ENCODE measurements around the gene MAN2A1.

DNA sequence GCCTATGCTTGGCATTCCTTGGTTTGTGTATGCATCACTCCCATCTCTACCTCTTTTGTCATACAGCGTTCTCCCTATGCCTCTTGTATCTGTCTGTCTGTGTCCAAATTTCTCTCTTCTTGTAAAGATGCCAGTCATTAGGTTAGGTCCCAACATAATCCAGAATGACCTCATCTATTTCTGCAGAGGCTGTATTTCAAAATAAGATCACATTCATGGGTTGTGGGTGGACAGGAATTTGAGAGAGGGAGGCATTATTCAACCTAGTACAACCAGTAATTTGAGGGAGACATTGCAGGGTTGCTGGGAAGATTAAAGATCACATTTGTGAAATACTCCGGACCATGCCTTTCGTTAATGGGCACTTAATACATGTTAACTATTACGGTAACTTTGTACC is 155.0 kb downstream of the MAN2A1 start:
- no peak for TF ChIP-seq POLR2AphosphoS5 (IDR thresholded peaks at IDR 0.05; ENCODE audit: borderline replicate concordance, low read depth, low read length)
- no peak for TF ChIP-seq FOXP2 (optimal IDR thresholded peaks at IDR 0.05; ENCODE audit: control extremely low read depth, extremely low read length, insufficient read depth)

All from SK-N-MC (cell line).